ENCODE data around the gene HLTF.
"Not testable (repeated sequence)": the region's sequence is repeated elsewhere in the genome, so short reads cannot be mapped to it uniquely, and the experiment has no call there.

Gene HLTF, protein sequence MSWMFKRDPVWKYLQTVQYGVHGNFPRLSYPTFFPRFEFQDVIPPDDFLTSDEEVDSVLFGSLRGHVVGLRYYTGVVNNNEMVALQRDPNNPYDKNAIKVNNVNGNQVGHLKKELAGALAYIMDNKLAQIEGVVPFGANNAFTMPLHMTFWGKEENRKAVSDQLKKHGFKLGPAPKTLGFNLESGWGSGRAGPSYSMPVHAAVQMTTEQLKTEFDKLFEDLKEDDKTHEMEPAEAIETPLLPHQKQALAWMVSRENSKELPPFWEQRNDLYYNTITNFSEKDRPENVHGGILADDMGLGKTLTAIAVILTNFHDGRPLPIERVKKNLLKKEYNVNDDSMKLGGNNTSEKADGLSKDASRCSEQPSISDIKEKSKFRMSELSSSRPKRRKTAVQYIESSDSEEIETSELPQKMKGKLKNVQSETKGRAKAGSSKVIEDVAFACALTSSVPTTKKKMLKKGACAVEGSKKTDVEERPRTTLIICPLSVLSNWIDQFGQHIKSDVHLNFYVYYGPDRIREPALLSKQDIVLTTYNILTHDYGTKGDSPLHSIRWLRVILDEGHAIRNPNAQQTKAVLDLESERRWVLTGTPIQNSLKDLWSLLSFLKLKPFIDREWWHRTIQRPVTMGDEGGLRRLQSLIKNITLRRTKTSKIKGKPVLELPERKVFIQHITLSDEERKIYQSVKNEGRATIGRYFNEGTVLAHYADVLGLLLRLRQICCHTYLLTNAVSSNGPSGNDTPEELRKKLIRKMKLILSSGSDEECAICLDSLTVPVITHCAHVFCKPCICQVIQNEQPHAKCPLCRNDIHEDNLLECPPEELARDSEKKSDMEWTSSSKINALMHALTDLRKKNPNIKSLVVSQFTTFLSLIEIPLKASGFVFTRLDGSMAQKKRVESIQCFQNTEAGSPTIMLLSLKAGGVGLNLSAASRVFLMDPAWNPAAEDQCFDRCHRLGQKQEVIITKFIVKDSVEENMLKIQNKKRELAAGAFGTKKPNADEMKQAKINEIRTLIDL

DNA sequence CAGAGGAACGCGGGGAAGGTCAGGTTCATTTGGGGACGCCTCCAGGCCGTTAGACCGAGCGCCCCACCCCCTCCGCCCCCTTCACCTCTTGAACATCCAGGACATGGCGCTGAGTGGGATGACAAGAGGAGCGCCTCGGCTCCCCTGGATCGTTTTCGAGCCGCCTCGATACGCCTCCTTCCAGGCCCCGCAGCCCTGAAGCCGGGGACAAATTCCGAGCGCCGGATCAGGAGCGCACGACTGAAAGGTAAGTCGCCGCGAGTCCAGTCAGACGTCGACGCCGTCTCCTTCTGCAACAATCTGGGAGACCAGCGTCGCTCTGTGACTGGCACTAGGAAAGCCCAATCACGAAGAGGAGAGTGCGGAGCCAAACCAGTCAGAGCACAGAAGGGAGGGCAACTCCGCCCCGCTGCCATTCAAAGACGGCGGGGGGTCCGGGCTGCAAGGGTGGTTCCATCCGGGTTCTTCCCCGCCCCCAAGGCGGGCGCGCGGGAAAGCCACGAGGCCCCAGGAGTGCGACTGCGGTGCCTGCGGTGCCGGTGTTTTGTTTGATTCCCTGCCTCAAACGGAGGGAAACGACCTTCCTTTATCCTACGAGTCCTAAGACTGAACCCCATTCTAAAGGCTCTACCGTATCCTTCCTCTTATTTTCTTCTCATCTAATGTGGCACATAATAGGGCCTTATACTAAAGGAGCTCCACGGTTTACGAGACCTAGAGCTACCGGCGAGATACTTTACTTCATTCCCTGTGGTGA is at the start of gene HLTF:
Gene HLTF (minus strand): TSS at position 302 of the 757 bp plus-strand sequence. CDS start 197 bp downstream, at position 105.
- DNase-seq (ENCODE audit: low read depth in 1 of 2, low spot score in 1 of 2): peak; percentile 68 to 88

DNA sequence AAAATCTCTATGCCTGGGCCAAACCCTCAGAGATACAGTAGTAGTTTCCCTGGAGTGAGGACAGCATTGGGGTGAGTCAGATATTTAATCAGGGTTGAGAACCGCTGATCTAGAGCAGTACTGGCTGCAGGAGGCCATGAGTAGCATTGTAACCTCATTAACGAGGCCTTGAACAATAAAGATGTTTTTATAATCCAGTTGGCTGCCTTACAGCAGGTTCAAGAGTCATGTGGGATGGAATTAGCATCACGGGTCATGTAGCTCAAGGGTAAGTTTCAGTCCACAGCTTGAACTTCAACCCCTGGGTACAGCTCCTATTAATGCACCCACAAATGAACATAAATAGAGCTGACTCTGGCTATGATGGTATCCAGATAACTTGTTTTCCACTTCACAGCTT is 48.2 kb upstream of the HLTF start:
- DNase-seq (ENCODE audit: low read depth in 1 of 2, low spot score in 1 of 2): no peak

GRCh38 chr3:149131589-149131988 is 45.3 kb upstream of the HLTF start:
- no peak for DNase-seq (ENCODE audit: low read depth in 1 of 2, low spot score in 1 of 2)

- peak; percentile 51 to 59 for DNase-seq (ENCODE audit: low read depth in 1 of 2, low spot score in 1 of 2)
Observed at GRCh38 chr3:149129326-149130205, 43.2 kb upstream of the HLTF start, which contains the start of gene HPS3. Gene HPS3 (plus strand): TSS chr3:149129638. CDS start chr3:149129724, 86 bp downstream.

- DNase-seq (ENCODE audit: low read depth in 1 of 2, low spot score in 1 of 2): no peak
Observed at GRCh38 chr3:149128821-149129220, 42.5 kb upstream of the HLTF start.

GRCh38 chr3:149122721-149123578 is 36.6 kb upstream of the HLTF start:
- no peak for DNase-seq (ENCODE audit: low read depth in 1 of 2, low spot score in 1 of 2)

DNA sequence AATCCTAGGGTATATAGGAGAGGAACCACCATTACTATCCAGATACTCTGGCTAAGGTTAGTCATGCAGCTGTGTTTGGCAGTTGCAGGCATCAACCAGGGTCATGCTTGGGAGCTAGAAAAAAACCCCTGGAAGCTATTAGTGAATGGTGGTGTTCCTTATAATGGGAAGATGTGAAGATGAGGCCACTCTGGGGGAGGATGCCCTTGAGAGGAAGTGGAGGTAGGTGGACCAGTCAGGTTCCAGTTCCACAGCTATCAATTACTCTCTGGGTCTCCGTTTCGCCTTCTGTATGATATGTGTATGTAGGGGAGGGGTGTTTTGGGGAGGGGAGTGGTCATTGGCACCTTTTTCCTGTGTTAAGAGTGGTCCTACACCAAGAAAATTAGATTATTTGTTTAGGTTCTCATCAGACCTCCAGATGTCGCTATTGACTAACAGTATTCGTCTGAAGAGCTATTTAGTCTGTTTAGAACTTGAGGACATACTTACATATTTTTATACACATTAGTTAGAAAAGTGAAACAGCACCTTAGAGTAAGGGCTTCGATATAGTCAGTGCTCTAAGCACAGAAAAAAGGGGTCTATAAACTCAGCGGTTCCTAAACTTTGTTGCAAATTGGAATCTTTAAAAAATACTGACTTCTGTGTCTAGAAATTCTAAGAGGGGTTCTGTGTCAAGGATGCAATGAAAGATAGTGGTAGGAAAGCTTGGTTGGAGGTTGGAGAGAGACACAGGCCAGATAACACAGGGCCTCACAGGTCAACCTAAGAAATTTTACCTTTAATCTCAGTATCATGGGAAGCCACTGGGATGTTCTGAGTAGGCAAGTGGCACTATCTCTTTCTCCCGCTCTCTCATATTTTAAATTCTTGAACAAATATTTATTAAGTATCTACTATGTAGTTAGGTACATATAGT is 34.0 kb upstream of the HLTF start:
- peak in 1 of 2 donors; percentile 30 for DNase-seq (ENCODE audit: low read depth in 1 of 2, low spot score in 1 of 2)

DNA sequence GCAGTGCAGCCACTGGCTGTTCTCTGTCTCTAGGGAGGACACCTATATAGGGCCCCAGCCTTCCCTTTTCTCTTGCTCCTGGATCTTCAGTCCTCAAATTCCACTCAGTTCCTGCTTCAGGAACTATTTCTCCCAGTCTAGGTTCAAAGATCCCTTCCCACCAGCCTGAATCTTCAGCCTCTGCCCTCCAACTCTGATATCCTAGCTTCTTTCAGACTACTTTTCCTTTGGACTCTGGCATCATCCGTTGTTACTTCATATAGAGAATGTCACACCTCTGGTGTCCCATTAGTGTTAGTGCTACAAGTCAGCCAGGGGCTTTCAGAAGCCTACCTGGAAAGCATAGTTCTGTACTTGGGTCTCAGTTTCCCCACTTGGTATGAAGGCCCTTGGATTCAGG is 33.1 kb upstream of the HLTF start:
- DNase-seq (ENCODE audit: low read depth in 1 of 2, low spot score in 1 of 2): no peak

DNA sequence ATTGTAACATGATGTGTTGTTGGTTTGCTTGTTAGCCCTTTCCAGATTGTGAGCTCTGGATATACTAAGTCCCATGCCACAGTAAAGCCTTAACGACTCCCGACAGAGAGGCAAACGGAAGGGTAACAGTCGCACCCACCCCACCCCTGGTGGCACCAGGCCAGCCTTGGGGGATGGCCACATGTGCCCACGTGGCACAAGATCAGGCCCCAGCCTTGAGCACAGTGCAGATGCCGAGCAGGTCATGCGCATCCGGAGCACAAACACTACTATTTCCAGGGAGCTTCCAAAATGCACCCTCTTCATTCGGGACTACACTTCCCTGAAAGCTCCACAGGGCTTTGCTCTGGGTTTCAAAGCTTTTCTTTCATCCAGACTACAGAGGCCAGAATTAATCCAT is 32.4 kb upstream of the HLTF start:
- DNase-seq (ENCODE audit: low read depth in 1 of 2, low spot score in 1 of 2): no peak

DNA sequence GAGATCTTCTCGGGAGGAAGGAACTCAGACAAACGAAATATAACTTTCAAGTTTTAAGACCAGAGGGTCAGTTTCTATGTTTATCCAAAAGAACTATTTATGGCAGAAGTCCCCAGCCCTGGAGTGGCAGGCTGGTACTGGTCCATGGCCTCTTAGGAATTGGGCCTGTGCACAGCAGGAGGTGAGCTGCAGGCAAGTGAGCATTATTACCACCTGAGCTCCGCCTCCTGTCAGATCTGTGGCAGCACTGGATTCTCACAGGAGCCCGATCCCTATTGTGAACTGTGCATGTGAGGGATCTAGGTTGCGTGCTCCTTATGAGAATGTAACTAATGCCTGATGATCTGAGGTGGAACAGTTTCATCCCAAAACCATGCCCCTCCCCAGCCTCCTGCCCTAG is 28.8 kb upstream of the HLTF start:
- DNase-seq (ENCODE audit: low read depth in 1 of 2, low spot score in 1 of 2): no peak

GRCh38 chr3:149114458-149114857 is 28.1 kb upstream of the HLTF start:
- DNase-seq (ENCODE audit: low read depth in 1 of 2, low spot score in 1 of 2): no peak

GRCh38 chr3:149104484-149104883 is 18.2 kb upstream of the HLTF start:
- no peak for DNase-seq (ENCODE audit: low read depth in 1 of 2, low spot score in 1 of 2)

DNA sequence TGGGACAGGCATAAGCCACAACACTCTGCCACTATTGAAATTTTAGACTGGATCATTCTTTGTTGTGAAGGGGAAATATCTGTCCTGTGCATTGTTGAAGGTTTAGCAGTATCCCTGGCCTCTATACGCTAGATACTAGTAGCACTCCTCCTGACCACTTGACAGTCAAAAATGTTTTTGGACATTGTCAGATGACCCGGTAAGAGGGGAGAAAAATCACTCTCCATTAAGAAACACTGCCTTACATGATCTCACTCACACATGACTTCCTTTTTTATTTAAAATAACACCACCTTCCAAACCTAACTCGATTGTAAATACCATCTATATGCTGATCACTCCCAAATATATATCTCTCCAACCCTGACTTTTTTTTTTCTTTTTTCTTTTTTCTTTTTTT is 15.3 kb upstream of the HLTF start:
- DNase-seq (ENCODE audit: low read depth in 1 of 2, low spot score in 1 of 2): no peak

GRCh38 chr3:149101154-149101553 is 14.8 kb upstream of the HLTF start:
- DNase-seq (ENCODE audit: low read depth in 1 of 2, low spot score in 1 of 2): no peak

GRCh38 chr3:149097987-149098386 is 11.7 kb upstream of the HLTF start:
- DNase-seq (ENCODE audit: low read depth in 1 of 2, low spot score in 1 of 2): not testable (repeated sequence)

DNA sequence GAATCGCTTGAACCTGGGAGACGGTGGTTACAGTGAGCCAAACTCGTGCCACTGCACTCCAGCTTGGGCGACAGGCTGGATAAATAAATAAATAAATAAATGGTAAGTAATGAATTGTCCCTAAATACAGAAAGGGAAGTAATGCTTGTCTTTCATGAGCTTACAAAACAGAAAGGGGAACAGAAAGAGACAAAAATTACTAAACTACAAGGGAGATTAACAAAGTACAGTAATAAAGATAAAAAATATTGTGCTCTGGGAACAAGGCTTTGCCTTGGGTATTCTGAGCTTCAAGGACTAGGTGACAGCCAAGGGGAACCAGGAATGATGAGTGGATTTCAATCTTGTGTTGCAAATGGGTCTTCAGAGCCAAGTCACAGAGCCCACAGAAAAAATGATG is 9.2 kb upstream of the HLTF start:
- no peak for DNase-seq (ENCODE audit: low read depth in 1 of 2, low spot score in 1 of 2)

DNA sequence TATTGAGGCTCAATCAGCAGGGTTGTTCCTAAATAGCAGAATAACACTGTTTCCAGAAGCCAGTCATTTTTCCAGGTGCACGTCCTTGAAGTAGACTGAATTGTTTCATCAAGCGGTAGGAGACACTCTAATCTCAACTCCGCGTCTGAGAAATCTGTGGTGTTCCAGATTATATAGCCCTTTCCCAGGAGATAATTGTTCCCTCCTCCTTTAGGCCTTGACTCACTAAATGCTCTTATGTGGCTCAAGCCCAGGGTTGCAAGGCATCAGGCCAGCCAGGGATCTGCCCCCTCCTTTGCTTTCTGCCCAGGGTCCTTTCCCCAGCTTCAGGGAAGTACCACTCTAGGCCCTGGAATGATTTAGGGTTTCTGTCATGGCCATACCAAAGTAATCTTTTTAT is 5.7 kb upstream of the HLTF start:
- no peak for DNase-seq (ENCODE audit: low read depth in 1 of 2, low spot score in 1 of 2)

DNA sequence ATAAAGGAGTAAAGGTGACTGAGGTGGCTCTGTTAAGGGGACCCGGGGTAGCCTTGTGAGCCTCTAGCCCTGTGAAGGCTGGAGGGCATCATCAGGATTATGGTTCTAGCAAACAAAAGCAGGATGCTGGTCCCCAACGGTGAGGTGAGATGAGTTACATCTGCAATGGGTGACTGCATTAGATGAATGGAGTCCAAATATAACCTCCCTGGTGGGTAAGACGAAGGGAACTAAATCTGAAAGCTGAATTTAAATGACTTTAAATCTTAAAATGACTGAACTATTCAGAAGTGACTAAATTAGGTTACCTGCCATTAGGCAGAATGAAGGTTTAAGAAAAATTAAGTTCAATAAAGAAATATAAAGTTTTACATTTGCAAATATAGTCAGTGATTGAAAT is 4.6 kb upstream of the HLTF start:
- no peak for DNase-seq (ENCODE audit: low read depth in 1 of 2, low spot score in 1 of 2)
